Gastroesophageal sphincter (tissue), 4 donors: ENCODE measurements around the gene ZNF175. TPM values are rescaled to one million over a fixed set of nuclear protein-coding genes. Genes with fewer than 3 reads are reported as not detected.

Experiments used
- ATAC-seq: fragments of 150-250 bp; one replicate; pipeline ENCODE4 v1.9.1; 2016; ENCODE audit warnings: mild to moderate bottlenecking, moderate library complexity
- H3K27ac ChIP-seq, 4 donors: fragments of 200-600 bp; sonication (generic) in 3 of 4; 1 replicate in 3 of 4; 2 replicates in 1 of 4; pipeline ENCODE4 v1.5.1; 2016 to 2019
- H3K27me3 ChIP-seq: fragments of 200-600 bp; sonication (generic); one replicate; pipeline ENCODE4 v1.5.1; 2019
- H3K36me3 ChIP-seq, 2 donors: fragments of 200-600 bp; sonication (generic); one replicate each; pipeline ENCODE4 v1.5.1; 2019; ENCODE audit warnings: control low read depth in 1 of 2
- H3K4me1 ChIP-seq, 3 donors: fragments of 200-600 bp; sonication (generic); 1 replicate in 2 of 3; 2 replicates in 1 of 3; pipeline ENCODE4 v1.5.1; 2016 to 2019; ENCODE audit warnings: control low read depth in 2 of 3
- H3K4me3 ChIP-seq, 2 donors: fragments of 200-600 bp; sonication (generic); one replicate each; pipeline ENCODE4 v1.5.1; 2019; ENCODE audit warnings: mild to moderate bottlenecking in 1 of 2, moderate library complexity in 1 of 2
- H3K9me3 ChIP-seq, 3 donors: fragments of 200-600 bp; sonication (generic); one replicate each; pipeline ENCODE4 v1.5.1; 2017 to 2019; ENCODE audit warnings: control low read depth in 2 of 3
- EP300 ChIP-seq: sonication (generic); formaldehyde crosslinking; IDR thresholded peaks from one replicate; pipeline ENCODE4 v1.6.1; 2017; ENCODE audit warnings: antibody characterized with exemption, mild to moderate bottlenecking
- POLR2A ChIP-seq, 2 donors: fragments of 450-650 bp; IDR thresholded peaks; one replicate each; pipeline ENCODE4 v1.6.1; 2017; ENCODE audit warnings: antibody characterized with exemption in 2 of 2, mild to moderate bottlenecking in 2 of 2, moderate library complexity in 1 of 2
- POLR2AphosphoS5 ChIP-seq: sonication (generic); formaldehyde crosslinking; IDR thresholded peaks from one replicate; pipeline ENCODE4 v1.6.1; 2017; ENCODE audit warnings: antibody characterized with exemption
- WGBS, 2 donors: methylation state at CpG; one replicate each; pipeline ENCODE4 v1.1.5; 2018; ENCODE audit warnings: low coverage in 1 of 2; 5-methylcytosine and 5-hydroxymethylcytosine counted together
- total RNA-seq, 4 donors: library from RNA; depleted of rRNA; stranded (reverse); fragments of >200 nt; gene quantifications; one replicate each; pipeline ENCODE4 v1.1.0, GENCODE V29; 2016
- TF ChIP-seq, protein P1 (sequence below), 4 experiments: fragments of 200-600 bp in 2 of 4; fragments of 450-650 bp in 2 of 4; sonication (generic) in 1 of 4; IDR thresholded peaks; one replicate each; pipeline ENCODE4 v1.5.1; 2017 to 2019; ENCODE audit warnings: antibody characterized with exemption in 4 of 4, mild to moderate bottlenecking in 2 of 4, moderate library complexity in 2 of 4

The ZNF175 gene
- total RNA-seq, 4 donors from 2014 or later: 6.5 to 12.8 (median 7.3) TPM

DNA sequence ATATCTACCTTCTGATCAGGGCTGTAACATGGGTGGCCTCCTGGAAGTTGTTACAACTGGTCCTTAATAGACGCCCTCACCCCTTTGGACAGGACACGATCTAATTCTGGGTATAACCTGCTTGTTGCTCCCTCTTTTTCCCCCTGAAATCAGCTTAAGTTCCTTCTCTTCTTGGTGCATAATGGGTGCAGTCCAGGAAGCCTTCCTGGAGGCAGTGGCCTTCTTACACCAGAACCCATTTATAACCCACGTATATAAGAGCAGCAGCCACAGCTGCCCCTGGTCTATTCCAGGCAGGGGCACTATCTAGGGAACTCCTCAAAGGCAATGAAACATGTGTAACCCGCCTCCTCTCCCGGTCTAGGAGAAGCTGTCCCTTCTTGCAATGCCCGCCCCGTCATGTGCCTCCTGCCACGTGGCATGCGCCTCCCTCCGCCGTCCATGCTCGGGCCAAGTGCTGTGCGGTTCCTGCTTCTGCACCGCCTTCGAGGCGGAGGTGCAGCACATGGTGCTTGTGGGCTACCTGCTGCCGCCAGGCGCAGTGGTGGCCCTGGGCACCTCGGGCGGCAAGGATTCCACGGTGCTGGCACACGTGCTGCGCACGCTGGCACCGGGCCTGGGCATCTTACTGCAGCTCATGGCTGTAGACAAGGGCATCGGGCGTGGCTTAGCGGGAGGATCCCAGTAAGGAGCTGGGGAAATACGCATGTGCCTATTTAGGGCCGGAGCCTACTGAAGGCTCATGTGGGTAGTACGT, 27.3 kb downstream of the ZNF175 start:
- TF ChIP-seq POLR2AphosphoS5: no peak
- TF ChIP-seq, protein P1, sequence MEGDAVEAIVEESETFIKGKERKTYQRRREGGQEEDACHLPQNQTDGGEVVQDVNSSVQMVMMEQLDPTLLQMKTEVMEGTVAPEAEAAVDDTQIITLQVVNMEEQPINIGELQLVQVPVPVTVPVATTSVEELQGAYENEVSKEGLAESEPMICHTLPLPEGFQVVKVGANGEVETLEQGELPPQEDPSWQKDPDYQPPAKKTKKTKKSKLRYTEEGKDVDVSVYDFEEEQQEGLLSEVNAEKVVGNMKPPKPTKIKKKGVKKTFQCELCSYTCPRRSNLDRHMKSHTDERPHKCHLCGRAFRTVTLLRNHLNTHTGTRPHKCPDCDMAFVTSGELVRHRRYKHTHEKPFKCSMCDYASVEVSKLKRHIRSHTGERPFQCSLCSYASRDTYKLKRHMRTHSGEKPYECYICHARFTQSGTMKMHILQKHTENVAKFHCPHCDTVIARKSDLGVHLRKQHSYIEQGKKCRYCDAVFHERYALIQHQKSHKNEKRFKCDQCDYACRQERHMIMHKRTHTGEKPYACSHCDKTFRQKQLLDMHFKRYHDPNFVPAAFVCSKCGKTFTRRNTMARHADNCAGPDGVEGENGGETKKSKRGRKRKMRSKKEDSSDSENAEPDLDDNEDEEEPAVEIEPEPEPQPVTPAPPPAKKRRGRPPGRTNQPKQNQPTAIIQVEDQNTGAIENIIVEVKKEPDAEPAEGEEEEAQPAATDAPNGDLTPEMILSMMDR (IDR thresholded peaks at IDR 0.05): no peak
- TF ChIP-seq POLR2A (IDR thresholded peaks at IDR 0.05): no peak
- TF ChIP-seq EP300: no peak
- Histone ChIP-seq H3K27ac (no peak overlapping the region), H3K27me3 (peaks cover 61% of the 10 kb centered on the region), H3K9me3 (no peaks in the 10 kb centered on the region), H3K36me3 (no peaks in the 10 kb centered on the region), H3K4me3 (no peak overlapping the region), H3K4me1 (peaks cover 0 to 15% (median 6%) of the 10 kb centered on the region in 3 donors)
- 92 to 94% methylated on average over 4 to 6 of the region's 31 CpGs for WGBS, 2 donors
- ATAC-seq: no peak

GRCh38 chr19:51599084-51599483, 28.0 kb downstream of the ZNF175 start:
- no peak overlapping the region for H3K27ac ChIP-seq
- no peak for ATAC-seq
- TF ChIP-seq POLR2AphosphoS5: no peak
- TF ChIP-seq, protein P1 (IDR thresholded peaks at IDR 0.05): no peak
- no peak for TF ChIP-seq POLR2A (IDR thresholded peaks at IDR 0.05)
- no peak for TF ChIP-seq EP300
- H3K4me3 ChIP-seq: no peak overlapping the region
- no peaks in the 10 kb centered on the region for H3K9me3 ChIP-seq
- 90 to 100% methylated on average over 4 to 7 of the region's 10 CpGs for WGBS, 2 donors
- H3K27me3 ChIP-seq: peaks cover 61% of the 10 kb centered on the region
- peaks cover 0 to 9% (median 4%) of the 10 kb centered on the region in 3 donors for H3K4me1 ChIP-seq
- H3K36me3 ChIP-seq: no peaks in the 10 kb centered on the region

DNA sequence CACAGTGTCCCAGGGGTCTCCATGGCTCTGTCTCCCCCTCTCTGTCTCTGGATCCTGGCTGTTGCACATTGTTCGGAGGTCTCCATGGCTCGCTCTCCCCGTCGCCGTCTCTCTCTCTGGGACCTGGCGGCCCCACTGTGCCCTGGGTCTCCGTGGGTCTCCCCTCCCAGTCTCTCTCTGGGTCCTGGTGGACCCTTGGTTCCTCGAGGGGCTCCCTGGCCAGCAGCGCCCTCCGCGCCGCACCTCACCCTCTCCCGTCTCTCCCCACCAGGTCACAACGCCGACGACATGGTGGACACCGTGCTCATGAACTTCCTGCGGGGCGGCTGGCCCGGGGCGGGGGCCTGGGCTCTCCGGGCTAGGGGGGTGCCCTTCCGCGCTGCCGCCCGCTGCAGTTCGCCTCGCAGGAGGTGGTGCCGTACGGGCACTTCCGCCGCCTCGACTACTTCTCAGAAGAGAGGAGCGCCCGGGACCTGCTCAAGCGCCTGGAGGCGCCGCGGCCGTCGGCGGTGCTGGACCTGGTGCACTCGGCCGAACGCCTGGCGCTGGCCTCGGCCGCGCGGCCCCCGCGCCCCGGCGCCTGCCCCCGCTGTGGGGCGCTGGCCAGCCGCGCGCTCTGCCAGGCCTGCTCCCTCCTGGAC, 30.0 kb downstream of the ZNF175 start:
- Histone ChIP-seq H3K4me1 (no peaks in the 10 kb centered on the region), H3K9me3 (no peaks in the 10 kb centered on the region), H3K27me3 (peaks cover 61% of the 10 kb centered on the region), H3K36me3 (no peaks in the 10 kb centered on the region), H3K27ac (no peak overlapping the region), H3K4me3 (no peak overlapping the region)
- 20 to 50% methylated on average over 1 to 4 of the region's 59 CpGs for WGBS, 2 donors
- no peak for ATAC-seq
- TF ChIP-seq, protein P1 (IDR thresholded peaks at IDR 0.05): no peak
- TF ChIP-seq POLR2AphosphoS5 (no peak), POLR2A (IDR thresholded peaks at IDR 0.05) (no peak)

DNA sequence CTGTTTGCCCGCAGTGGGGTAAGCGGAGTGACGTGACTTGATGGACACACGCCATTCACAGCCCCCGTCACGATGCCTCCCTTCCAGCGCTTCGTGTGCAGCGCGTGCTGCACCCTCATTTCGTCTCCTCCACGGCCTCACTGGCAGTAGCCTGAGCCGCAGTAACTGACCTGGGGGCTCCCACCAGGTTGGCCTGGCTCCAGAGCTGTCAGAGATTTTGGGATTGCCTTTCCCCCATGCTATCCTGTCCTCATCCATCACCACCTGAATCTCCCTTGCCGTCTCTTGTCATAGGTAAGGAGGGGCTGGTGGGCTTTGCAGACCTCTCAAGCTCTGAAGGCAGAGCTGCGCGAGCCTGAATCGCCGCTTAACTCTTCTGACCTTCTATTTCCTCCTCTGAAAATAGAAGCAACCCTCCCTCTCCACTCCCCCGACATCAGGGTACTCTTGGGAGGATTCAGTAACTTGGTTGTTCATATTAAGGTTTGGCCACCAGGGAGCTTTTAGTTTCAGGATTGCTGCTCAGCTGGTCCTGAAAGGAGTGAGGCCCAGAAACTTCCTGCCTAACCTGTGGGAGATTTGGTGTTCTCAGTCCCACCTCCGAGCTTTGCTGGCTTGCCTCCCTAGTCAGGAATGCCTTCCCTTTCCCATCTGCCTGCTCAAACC, 31.2 kb downstream of the ZNF175 start:
- WGBS, 2 donors: 63 to 78% methylated on average over 1 to 5 of the region's 20 CpGs
- Histone ChIP-seq H3K27me3 (peaks cover 55% of the 10 kb centered on the region), H3K27ac (no peak overlapping the region), H3K36me3 (no peaks in the 10 kb centered on the region), H3K9me3 (no peaks in the 10 kb centered on the region), H3K4me1 (no peaks in the 10 kb centered on the region), H3K4me3 (no peak overlapping the region)
- no peak for ATAC-seq
- TF ChIP-seq POLR2AphosphoS5 (no peak), EP300 (no peak), POLR2A (IDR thresholded peaks at IDR 0.05) (no peak)
- TF ChIP-seq, protein P1 (IDR thresholded peaks at IDR 0.05): no peak
